CD4-positive, alpha-beta T cell treated with Interleukin-15 for 4 hours (primary cell): ENCODE measurements around the gene MLLT6.
A peak's percentile ranks its signal among the peaks of the same experiment; 100 is the strongest.

Experiments used
- DNase-seq: peaks from one replicate; pipeline ENCODE4 v3.0.0-alpha.2; 2020; ENCODE audit warnings: low spot score

MLLT6 gene

GRCh38 chr17:38742411-38743308, 37.6 kb downstream of the MLLT6 start:
- DNase-seq: no peak

GRCh38 chr17:38743556-38744171, 38.6 kb downstream of the MLLT6 start:
- DNase-seq: no peak

GRCh38 chr17:38745545-38745944, 40.5 kb downstream of the MLLT6 start:
- DNase-seq: no peak

GRCh38 chr17:38746004-38746848, 41.2 kb downstream of the MLLT6 start:
- DNase-seq: no peak

- no peak for DNase-seq
These were observed 41.9 kb downstream of the MLLT6 start for GRCh38 chr17:38746849-38747462.

DNA sequence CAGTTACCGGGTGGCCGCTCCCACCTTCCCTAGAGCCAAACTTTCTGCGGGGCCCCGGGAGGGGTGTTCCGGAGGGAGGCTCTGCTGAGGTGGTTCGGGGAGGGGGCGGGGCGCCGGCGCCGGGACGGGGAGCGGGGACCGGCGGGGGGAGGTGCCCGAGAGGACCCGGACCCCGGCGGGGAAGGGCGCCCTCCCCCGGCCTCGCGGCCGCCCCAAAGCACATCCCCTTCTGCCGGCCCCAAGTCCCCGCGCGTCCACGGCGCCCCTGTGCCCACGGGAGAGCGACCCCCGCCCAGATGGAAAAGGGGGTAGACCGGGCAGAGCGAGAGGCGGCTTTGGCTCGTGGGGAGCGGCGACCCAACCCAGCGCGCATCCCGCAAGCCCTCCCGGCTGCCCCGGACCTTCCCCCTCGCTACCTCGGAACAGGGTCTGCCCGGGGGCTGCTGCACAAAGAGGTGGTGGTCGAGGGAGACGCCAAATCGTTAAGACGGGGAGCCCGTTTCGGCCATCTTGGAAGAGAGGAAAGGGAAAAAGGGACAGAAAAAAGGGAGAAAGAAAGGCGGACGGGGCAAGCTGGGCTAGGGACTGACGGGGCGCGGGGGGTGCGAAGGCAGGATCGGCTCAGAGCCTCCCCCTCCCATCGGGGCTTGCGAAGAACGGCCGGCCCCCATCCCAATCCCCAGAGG, 42.5 kb downstream of the MLLT6 start:
- DNase-seq: no peak

DNA sequence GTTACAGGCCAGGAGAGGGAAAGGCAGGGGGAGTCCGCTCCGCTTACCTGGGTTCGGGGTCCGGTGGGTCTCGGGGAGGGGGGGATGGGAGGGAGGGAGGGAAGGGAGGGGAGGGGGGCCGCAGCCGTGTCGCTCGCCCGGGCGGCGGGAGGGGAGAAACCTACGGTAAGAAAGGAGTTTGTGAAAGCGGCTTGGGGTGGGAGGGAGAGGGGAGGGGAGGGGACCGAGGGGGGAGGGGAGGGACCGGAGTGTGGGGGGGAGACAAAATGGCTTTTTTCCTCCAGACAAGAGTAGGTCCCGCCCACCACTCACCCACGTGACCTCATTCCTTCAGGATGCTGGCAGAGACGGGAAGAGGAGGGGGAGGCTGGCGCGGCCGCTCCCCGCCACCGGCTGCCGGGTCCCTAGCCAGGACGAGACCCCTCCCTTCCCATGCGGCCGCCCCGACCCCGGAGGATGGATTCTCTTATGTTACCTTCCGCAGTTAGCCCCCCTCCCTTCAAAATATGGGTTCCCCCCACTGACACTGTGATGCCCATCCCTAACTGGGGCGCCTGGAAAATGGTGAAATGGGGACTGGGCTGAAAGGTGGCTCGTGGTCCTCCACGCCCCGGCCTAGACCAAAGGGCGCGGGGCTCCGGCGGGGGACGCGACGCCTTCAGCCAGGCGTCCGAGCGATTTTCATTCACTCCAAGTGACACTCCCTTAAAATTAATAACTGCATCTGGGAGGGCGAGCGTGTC, 43.2 kb downstream of the MLLT6 start, which contains the start of gene PCGF2:
Gene PCGF2, minus strand, starts transcription at position 188 of the 743 bp plus-strand sequence. CDS start 7,934 bp downstream, outside the sequence.
- DNase-seq: no peak

DNA sequence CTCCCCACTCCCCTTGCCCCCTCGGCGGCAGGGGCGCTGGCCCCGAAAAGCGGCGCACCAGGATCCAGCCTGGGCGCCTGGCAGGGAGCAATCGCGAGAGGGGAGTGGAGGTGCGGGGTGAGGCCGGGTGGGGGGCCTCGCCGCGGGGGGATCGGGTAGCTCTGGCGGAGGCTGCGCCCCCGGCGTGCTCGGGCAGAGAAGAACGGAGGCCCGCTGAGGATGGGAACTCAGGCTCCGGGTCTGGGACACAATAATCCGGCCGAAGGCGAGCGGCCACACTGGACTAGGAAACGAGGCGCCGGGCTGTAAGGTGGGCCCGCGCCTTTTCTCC, 43.8 kb downstream of the MLLT6 start:
- no peak for DNase-seq

DNA sequence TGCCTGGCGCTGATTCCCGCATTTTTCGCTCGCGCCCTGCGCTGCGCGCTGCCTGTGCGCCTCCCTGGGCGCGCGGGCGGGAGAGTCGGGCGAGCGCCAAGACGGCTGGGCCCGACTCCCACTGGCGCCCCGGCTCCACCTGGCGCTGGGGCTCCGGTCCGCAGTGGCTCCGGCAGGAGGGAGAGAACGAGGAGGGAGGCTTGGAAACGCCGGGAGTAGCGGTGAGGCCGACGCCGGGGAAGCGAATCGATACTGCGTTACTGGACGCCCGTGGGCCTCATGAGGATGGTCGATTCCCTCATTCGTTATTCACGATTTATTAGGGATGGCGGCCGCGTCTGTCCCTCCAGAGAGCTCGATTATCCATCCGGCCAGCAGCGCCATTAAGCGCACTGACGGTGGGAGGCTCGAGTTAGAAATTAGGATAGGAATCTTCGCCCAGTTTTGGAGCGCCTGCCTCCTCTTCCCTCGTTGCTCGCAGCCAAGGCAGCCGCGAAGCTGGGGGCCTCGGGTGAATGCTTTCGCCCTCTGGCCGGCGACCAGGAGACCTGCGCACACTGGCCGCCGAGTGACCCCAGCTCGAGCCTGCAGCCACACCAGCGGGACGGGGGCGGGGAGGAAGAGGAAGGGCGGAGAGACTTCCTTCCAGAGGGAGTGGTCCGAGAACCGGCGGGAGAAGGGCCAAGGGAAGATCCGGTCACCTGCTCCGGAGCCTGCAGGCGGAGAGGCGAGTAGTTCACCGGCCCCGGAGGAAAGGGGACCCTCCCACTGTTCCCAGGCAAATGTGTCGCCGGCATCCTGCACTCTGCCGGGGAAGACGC, 44.4 kb downstream of the MLLT6 start:
- no peak for DNase-seq

DNA sequence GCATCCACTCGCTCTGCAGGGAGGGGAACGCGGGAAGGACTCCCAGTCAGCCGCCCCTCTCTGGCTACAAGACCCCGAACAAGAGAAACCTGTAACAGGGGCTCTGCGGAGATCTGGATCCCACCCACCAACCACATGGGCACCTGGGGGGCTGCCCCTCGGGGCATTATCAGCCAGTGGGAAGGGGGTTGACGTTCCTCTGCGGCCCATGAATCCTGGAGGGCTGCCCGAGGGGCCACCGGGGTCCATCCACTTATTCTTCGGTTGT, 44.9 kb downstream of the MLLT6 start:
- DNase-seq: no peak

- DNase-seq: no peak
These were observed 45.4 kb downstream of the MLLT6 start for GRCh38 chr17:38750312-38751121.

DNA sequence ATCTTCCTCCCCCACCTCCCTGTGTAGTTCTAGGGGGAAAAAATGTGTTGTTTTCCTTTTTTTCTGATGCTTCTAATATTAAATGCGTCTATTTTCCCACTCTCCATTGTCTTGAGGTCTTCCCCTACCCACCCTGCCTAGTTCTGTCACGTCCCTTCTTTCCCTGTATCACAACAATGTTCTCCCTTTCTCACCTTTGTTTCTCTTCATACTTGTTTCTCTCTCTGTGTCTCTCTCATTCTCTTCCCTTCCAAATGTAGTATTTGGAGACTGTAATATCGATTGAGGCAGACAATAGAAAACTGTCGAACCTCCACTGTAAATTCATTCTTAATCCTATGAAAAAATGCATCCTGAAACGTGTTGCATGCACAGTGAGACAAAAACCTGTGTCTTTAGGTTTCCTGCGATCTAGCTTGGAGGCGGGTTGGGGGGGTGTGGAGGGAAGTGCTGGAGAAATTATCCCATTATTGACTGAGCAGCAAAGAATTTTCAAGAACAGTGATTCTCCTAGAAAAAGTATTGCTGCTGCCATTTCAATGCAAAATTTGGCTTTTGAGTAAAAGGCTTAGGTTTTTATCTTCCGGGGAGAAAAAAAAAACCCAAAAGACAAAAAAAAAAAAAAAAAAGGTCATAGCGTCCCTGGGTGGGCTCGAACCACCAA, 46.2 kb downstream of the MLLT6 start:
- no peak for DNase-seq

DNA sequence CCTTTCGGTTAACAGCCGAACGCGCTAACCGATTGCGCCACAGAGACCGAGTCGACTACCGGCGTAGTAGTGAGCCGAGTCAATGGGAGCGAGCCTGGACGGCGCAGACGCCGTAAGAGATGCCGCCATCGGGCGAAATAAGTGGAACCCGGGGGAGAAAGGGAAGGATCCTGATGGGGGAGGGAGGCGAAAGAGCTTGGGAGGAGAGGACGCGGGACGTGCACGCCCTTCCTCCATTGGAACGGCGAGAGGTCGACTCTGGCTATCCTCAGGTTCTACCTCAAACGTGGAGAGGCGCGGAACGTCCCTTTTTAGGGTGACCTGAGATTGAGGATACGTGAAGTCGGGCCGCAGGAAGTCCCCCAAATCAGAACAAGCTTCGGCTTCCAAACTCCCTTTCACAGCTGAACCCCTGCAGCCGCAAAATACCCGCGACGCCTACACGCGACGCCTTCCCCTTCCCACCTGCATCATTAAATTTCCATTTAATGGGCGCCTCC, 46.8 kb downstream of the MLLT6 start:
- DNase-seq: peak; percentile 84

- peak; percentile 99 for DNase-seq
These were observed 47.4 kb downstream of the MLLT6 start, which contains the start of gene PSMB3 for GRCh38 chr17:38752308-38753070. Gene PSMB3, plus strand, starts transcription at chr17:38752741. Its CDS starts 86 bp downstream, at chr17:38752827.

DNA sequence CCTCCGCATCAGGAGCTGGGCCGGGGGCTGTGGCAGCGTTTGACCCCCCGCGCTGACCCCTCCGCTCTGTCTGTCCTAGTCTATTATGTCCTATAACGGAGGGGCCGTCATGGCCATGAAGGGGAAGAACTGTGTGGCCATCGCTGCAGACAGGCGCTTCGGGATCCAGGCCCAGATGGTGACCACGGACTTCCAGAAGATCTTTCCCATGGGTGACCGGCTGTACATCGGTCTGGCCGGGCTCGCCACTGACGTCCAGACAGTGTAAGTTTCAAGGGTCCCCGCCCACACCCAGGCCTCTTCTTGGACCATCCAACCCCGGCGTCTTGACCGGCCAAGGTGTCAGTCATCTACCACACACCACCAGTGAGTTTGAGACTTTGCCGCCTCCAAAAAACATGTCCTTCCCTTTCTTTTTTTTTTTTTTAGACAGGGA, 48.0 kb downstream of the MLLT6 start:
- DNase-seq: no peak

DNA sequence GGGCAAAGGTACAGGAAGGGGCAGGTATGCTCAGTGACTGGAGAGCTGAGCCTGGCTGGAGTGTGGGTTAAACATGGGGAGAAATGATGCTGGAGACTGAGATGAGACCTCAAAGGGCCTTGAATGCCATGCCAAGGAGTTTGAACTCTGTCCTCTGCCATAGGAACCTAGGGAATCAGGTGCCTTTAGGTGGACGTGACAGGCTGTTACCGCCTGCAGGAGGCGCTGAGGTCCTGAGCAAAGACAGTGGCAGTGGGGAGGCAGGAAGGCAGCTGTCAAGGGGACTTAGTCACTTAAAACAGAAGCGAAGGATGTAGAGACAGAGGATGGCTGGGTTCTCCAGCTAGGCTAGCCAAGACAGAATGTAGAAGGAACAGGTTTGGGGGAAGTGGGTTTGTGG, 56.5 kb downstream of the MLLT6 start:
- DNase-seq: peak; percentile 16

DNA sequence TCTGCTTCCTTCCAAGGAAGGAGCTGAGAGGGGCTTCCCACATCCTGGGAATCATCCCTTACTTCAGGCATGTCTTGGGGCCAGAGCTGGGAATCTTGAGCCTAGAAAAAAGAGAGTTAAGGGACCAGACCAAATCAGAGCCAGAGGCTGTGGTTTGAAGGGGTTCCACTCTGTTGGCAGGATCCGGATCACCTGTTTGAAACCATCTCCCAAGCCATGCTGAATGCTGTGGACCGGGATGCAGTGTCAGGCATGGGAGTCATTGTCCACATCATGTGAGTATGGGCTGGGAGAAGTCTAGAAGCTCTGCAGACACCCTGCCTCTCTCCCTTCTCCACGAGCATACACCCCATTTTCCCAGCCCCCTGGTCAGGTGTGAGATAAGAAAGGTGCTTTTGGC, 57.2 kb downstream of the MLLT6 start:
- no peak for DNase-seq

- DNase-seq: no peak
These were observed 61.3 kb downstream of the MLLT6 start for GRCh38 chr17:38766341-38766740.
